GM18861 (cell line): ENCODE results near the gene KDM2B.
"Not testable (repeated sequence)": the region's sequence is repeated elsewhere in the genome, so short reads cannot be mapped to it uniquely, and the experiment has no call there.

Experiments used
- ATAC-seq: cut with Tn5 transposase; IDR thresholded peaks from one replicate; pipeline ENCODE4 v1.9.1; 2021; ENCODE audit not compliant: unreplicated experiment

KDM2B gene

DNA sequence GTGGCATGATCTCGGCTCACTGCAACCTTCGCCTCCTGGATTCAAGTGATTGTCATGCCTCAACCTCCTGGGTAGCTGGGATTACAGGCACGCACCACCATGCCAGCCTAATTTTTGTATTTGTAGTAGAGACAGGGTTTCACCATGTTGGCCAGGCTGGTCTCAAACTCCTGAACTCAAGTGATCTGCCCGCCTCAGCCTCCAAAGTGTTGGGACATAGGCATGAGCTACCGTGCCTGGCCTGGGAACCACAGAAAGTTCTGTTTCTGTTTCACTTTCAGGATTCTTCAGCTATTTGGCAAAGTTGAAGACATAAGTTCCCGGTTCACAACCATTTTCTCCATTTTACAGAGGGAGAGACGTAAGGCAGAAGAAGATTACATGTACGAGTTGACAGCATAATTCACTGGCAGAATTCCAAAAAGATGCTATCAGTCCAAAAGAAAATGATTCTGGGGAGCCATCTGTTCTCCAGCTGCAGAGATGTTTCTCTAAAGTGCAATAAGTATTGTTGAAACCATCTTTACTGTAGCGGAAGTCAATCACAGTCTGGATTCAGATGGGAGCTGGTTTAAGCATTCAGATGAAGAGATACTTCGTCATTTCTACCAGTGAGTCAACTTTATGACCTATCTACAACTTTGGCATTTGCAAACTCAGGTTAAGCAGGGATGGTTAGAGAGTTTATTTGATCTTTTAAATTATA is 189.1 kb downstream of the KDM2B start:
- no peak for ATAC-seq

DNA sequence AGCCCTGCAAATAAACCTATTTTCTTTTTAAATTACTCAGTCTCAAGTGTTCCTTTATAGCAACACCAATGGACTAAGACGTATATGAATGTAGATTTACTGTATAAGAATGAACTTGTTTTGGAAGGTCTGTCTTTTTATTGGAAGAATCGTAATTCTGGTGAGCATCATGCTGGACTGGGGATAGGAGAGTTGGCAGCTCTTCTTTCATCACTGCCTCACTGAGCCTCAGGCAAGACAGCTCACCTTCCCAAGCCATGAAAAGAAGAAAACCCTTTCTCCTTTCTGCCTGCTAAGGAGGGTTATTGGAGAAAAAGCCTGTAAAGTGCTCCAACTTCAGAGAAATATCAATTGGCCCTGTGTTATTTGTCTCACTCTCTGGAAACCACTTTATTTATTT is 190.0 kb downstream of the KDM2B start:
- ATAC-seq: no peak

DNA sequence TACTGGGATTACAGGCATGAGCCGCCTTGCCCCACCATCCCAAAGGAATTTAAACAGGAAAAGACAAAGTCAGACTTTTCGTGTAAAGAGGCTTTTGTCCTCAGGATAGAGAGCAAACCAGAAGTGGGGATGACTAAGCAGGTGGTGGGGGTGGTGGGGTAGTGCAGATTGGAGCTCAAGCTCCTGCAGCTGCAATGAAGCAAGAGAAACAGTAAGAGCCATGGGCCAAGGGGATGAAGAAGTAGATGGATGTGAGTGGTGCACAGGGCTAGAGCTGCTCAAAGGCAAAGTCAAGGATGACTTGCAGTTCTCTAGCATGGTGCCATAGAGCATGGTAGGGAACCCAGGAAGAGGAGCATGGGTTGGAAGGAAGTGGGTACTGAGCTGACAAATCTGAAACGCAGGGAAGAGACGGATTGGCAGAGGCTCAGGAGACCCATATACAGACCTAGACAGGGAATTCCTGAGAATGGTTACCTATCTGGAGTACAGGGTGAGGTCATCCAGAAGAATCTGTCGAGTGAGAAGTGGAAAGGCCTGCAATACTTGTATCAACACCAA is 192.3 kb downstream of the KDM2B start:
- ATAC-seq: no peak

DNA sequence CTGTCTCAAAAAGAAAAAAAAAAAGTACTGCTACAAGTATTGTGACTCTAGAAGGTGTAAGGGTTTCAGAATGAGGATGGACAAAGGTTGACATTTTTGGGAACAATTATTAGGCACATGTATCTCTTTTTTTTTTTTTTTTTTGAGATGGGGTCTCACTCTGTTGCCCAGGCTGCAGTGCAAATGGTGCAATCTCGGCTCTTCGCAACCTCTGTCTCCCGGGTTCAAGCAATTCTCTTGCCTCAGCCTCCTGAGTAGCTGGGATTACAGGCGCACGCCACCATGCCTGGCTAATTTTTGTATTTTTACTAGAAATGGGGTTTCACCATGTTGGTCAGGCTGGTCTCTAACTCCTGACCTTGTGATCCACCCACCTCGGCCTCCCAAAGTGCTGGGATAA is 195.9 kb downstream of the KDM2B start:
- ATAC-seq: not testable (repeated sequence)

DNA sequence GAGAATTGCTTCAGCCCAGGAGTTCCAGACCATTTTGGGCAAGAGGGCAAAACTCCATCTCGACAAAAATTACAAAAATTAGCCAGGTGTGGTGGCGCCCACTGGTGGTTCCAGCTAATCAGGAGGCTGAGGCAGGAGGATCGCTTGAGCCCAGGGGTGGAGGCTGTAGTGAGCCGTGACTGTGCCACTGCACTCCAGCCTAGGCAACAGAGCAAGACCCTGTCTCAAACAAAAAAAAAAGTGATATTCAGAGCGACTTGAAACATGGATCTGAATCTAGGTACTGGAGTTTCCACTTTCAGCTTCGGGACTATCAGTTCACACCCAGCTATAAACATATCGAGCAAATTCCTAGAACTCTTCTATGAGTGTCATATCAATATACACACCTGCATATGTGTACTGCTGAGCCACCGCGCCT is 197.2 kb downstream of the KDM2B start:
- ATAC-seq: no peak

DNA sequence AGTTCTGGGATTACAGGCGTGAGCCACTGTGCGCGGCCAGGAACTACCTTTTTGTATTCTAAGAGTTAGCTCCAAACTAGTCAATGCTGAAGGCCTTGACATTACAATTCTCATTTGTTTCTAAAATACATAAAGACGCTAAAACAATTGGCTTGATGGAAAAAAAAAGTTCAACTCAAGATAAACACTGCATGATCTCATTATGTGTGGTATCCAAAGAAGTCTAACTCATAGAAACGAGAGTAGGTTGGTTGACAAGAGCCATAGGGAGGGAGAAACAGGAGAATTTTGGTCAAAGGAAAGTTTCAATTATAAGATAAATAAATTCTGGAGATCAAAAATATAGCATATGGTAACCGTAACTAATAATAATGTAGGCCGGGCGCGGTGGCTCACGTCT is 200.9 kb downstream of the KDM2B start:
- ATAC-seq: no peak
